SK-N-SH (cell line): ENCODE data around the gene ZNF532.

Experiments
- EP300 ChIP-seq, 2 experiments: IDR thresholded peaks; 2 replicates each; pipeline versions ENCODE4 v1.4.0 to v1.6.1; 2012; ENCODE audit warnings: borderline replicate concordance in 1 of 2, low read depth in 1 of 2, low read length in 1 of 2
- EZH2phosphoT487 ChIP-seq: fragments of 200-600 bp; sonication (generic); IDR thresholded peaks from 2 replicates; pipeline ENCODE4 v1.6.1; 2017; ENCODE audit warnings: low read depth, mixed run types, mild to moderate bottlenecking, antibody characterized with exemption, moderate library complexity, borderline replicate concordance
- POLR2AphosphoS5 ChIP-seq: IDR thresholded peaks from 2 replicates; pipeline ENCODE4 v1.6.1; 2012; ENCODE audit warnings: low read depth, low read length
- REST ChIP-seq: IDR thresholded peaks from 2 replicates; pipeline ENCODE4 v1.6.1; 2012; ENCODE audit warnings: mild to moderate bottlenecking, low read depth, low read length, moderate library complexity
- SMC3 ChIP-seq: IDR thresholded peaks from 2 replicates; pipeline ENCODE4 v1.6.1; 2012; ENCODE audit warnings: low read depth, low read length, improper control_type of control experiment
- TEAD4 ChIP-seq: IDR thresholded peaks from 2 replicates; pipeline ENCODE4 v1.4.0; 2012; ENCODE audit warnings: mild to moderate bottlenecking, borderline replicate concordance; ENCODE audit not compliant: insufficient read depth
- USF2 ChIP-seq: fragments of 150-350 bp; IDR thresholded peaks from 2 replicates; pipeline ENCODE4 v1.6.1; 2017; ENCODE audit warnings: antibody characterized with exemption, low read length, low read depth, borderline replicate concordance
- TF ChIP-seq, protein P1 (sequence below): fragments of 200-600 bp; sonication (generic); IDR thresholded peaks from 2 replicates; pipeline ENCODE4 v1.6.1; 2017; ENCODE audit warnings: antibody characterized with exemption, mild to moderate bottlenecking, moderate library complexity
- TF ChIP-seq, protein P2 (sequence below): IDR thresholded peaks from 2 replicates; pipeline ENCODE4 v1.4.0; 2012; ENCODE audit warnings: low read depth, borderline replicate concordance

DNA sequence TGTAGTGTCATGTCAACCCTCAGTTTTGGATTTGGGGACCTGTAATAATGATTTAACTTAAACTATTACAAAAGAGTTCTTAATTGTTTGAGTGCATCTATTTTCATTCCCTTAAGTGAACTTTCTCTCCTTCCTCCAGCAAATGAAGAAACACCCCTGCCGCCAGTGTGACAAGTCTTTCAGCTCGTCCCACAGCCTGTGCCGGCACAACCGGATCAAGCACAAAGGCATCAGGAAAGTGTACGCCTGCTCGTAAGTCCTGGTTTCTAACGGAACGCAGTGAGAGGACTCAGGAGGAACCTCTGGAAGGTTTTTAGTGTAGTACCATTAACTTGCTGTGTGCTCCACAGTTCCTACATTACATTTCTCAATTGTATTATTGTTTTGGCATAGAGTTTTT lies 114.2 kb downstream of the ZNF532 start:
- TF ChIP-seq, protein P1, sequence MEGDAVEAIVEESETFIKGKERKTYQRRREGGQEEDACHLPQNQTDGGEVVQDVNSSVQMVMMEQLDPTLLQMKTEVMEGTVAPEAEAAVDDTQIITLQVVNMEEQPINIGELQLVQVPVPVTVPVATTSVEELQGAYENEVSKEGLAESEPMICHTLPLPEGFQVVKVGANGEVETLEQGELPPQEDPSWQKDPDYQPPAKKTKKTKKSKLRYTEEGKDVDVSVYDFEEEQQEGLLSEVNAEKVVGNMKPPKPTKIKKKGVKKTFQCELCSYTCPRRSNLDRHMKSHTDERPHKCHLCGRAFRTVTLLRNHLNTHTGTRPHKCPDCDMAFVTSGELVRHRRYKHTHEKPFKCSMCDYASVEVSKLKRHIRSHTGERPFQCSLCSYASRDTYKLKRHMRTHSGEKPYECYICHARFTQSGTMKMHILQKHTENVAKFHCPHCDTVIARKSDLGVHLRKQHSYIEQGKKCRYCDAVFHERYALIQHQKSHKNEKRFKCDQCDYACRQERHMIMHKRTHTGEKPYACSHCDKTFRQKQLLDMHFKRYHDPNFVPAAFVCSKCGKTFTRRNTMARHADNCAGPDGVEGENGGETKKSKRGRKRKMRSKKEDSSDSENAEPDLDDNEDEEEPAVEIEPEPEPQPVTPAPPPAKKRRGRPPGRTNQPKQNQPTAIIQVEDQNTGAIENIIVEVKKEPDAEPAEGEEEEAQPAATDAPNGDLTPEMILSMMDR = no peak
- TF ChIP-seq POLR2AphosphoS5 (no peak), USF2 (no peak), EZH2phosphoT487 (no peak), REST (no peak), SMC3 (no peak), EP300 (IDR thresholded peaks at IDR 0.05; ENCODE audit: borderline replicate concordance in 1 of 2, low read depth in 1 of 2, low read length in 1 of 2) (no peak), TEAD4 (no peak)
- TF ChIP-seq, protein P2, sequence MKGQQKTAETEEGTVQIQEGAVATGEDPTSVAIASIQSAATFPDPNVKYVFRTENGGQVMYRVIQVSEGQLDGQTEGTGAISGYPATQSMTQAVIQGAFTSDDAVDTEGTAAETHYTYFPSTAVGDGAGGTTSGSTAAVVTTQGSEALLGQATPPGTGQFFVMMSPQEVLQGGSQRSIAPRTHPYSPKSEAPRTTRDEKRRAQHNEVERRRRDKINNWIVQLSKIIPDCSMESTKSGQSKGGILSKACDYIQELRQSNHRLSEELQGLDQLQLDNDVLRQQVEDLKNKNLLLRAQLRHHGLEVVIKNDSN = no peak
